KMS-11 (cell line): ENCODE measurements around the gene C16orf86.

Experiments used
- H2AFZ ChIP-seq: fragments of 200-600 bp; sonication (generic); 2 replicates; pipeline ENCODE4 v1.6.1; 2016; ENCODE audit warnings: antibody characterized with exemption, mixed run types, low read depth
- H3K27ac ChIP-seq: fragments of 200-600 bp; sonication (generic); 2 replicates; pipeline ENCODE4 v1.6.1; 2016; ENCODE audit warnings: mild to moderate bottlenecking, mixed run types
- H3K27me3 ChIP-seq: fragments of 200-600 bp; sonication (generic); 2 replicates; pipeline ENCODE4 v1.6.1; 2017; ENCODE audit warnings: mild to moderate bottlenecking, low read depth, mixed run types, moderate library complexity; ENCODE audit not compliant: insufficient read depth
- H3K36me3 ChIP-seq: fragments of 200-600 bp; sonication (generic); 2 replicates; pipeline ENCODE4 v1.6.1; 2017; ENCODE audit warnings: mild to moderate bottlenecking, mixed run types; ENCODE audit not compliant: insufficient read depth
- H3K4me1 ChIP-seq: fragments of 200-600 bp; sonication (generic); 2 replicates; pipeline ENCODE4 v1.6.1; 2016; ENCODE audit warnings: mild to moderate bottlenecking, low read depth, mixed run types; ENCODE audit not compliant: poor library complexity, severe bottlenecking
- H3K4me2 ChIP-seq: fragments of 200-600 bp; sonication (generic); 2 replicates; pipeline ENCODE4 v1.7.0; 2016; ENCODE audit warnings: mild to moderate bottlenecking, mixed run types
- H3K4me3 ChIP-seq: fragments of 200-600 bp; sonication (generic); IDR thresholded peaks from 2 replicates; pipeline ENCODE4 v1.6.1; 2017; ENCODE audit warnings: low read depth, low read length, mixed read lengths; ENCODE audit not compliant: insufficient read depth
- H3K79me2 ChIP-seq: fragments of 200-600 bp; sonication (generic); 2 replicates; pipeline ENCODE4 v1.6.1; 2016; ENCODE audit warnings: low read depth, mixed run types; ENCODE audit not compliant: insufficient read depth
- H3K9ac ChIP-seq: fragments of 200-600 bp; sonication (generic); 2 replicates; pipeline ENCODE4 v1.6.1; 2016; ENCODE audit warnings: mild to moderate bottlenecking, mixed run types
- H4K20me1 ChIP-seq: fragments of 200-600 bp; sonication (generic); 2 replicates; pipeline ENCODE4 v1.6.1; 2016; ENCODE audit warnings: mild to moderate bottlenecking, mixed run types; ENCODE audit not compliant: insufficient read depth
- TF ChIP-seq, protein P1 (sequence below): fragments of 200-600 bp; sonication (generic); conservative IDR thresholded peaks from 2 replicates; pipeline ENCODE4 v1.6.1; 2017; ENCODE audit warnings: low read depth, mild to moderate bottlenecking, antibody characterized with exemption, low read length, moderate library complexity, mixed read lengths

The C16orf86 gene

DNA sequence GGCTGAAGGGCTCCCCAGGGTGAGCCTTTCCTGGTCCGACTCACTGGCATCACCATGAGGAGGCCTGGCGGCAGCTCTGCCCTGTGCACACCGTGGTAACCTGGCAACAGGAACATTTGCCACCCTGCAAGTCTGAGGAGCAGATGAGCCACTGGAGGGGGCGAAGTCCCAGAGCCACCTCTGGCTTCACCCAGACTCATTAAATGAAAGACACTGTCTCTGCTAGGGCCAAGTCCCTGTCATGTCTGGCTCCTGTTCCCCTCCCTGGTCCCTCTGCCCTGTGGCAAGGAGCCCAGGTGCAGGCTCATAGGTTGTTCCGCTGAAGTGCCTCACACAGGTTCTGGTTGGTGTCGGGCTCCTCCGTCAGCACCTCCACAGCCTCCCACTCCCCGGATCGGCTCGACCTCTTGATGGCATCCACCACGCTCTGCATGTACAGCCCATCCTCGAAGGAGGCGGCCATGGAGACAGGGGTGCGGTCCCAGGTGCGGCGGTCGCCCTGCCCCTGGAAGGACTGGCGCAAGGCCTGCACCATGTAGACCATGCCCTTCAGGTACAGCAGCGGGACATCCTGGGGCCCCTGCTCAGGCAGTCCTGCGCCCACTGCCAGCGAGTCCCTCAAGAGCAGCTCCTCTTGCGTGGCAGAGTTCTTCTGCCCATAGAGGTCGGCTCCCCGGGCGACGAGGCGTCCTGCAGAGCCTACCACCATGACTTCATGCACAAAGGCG lies 8.4 kb downstream of the C16orf86 start:
- H3K79me2 ChIP-seq = no peaks in the 10 kb centered on the region
- no peak overlapping the region for H3K4me2 ChIP-seq
- H3K27me3 ChIP-seq = no peaks in the 10 kb centered on the region
- H3K27ac ChIP-seq = no peak overlapping the region
- H3K4me3 ChIP-seq = no peak overlapping the region
- peaks cover 5% of the 10 kb centered on the region for H3K4me1 ChIP-seq
- TF ChIP-seq, protein P1, sequence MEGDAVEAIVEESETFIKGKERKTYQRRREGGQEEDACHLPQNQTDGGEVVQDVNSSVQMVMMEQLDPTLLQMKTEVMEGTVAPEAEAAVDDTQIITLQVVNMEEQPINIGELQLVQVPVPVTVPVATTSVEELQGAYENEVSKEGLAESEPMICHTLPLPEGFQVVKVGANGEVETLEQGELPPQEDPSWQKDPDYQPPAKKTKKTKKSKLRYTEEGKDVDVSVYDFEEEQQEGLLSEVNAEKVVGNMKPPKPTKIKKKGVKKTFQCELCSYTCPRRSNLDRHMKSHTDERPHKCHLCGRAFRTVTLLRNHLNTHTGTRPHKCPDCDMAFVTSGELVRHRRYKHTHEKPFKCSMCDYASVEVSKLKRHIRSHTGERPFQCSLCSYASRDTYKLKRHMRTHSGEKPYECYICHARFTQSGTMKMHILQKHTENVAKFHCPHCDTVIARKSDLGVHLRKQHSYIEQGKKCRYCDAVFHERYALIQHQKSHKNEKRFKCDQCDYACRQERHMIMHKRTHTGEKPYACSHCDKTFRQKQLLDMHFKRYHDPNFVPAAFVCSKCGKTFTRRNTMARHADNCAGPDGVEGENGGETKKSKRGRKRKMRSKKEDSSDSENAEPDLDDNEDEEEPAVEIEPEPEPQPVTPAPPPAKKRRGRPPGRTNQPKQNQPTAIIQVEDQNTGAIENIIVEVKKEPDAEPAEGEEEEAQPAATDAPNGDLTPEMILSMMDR = no peak
- H3K36me3 ChIP-seq = no peaks in the 10 kb centered on the region
- no peak overlapping the region for H3K9ac ChIP-seq
- no peaks in the 10 kb centered on the region for H4K20me1 ChIP-seq
- no peak overlapping the region for H2AFZ ChIP-seq

DNA sequence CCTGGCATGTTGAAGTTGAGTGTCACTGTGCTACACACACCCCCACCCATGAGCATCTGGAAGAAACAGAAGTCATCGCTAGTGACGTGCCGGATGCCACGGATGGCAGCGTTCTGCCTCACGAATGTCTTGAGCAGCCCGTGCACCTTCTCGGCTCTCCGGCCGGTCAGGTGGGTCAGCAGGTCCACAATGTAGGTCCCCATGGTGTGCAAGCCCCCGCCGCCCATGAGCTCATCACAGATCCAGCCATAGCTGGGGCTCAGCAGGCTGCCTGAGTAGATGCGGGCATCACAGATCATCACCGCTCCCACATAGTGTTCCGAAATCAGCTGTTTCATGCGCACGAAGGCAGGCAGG lies 8.9 kb downstream of the C16orf86 start:
- Histone ChIP-seq H3K9ac (no peak overlapping the region), H3K79me2 (no peaks in the 10 kb centered on the region), H3K27ac (no peak overlapping the region), H2AFZ (no peak overlapping the region), H4K20me1 (no peaks in the 10 kb centered on the region), H3K27me3 (no peaks in the 10 kb centered on the region), H3K4me1 (peaks cover 5% of the 10 kb centered on the region), H3K36me3 (no peaks in the 10 kb centered on the region), H3K4me2 (no peak overlapping the region), H3K4me3 (no peak overlapping the region)
- TF ChIP-seq, protein P1 = no peak

DNA sequence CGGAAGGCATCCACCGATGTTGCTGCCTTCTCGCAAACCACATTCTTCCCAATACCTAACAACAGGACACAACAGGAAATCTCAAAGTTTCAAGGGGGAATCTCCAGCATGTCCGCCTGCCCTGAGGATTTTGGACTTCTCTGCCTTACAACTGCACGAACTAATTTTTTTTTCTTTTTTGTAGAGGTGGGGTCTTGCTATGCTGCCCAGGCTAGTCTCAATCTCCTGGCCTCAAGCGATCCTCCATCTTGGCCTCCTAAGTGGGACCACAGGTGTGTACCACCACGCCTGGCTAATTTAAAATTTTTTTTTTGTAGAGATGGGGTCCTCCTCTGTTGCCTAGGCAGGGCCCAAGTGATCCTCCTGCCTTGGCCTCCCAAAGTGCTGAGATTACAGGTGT lies 9.4 kb downstream of the C16orf86 start:
- H3K27me3 ChIP-seq = no peaks in the 10 kb centered on the region
- no peaks in the 10 kb centered on the region for H3K79me2 ChIP-seq
- H4K20me1 ChIP-seq = no peaks in the 10 kb centered on the region
- H3K27ac ChIP-seq = no peak overlapping the region
- no peak overlapping the region for H2AFZ ChIP-seq
- no peak overlapping the region for H3K4me3 ChIP-seq
- H3K36me3 ChIP-seq = no peaks in the 10 kb centered on the region
- TF ChIP-seq, protein P1 = no peak
- no peak overlapping the region for H3K4me2 ChIP-seq
- H3K9ac ChIP-seq = no peak overlapping the region
- H3K4me1 ChIP-seq = peaks cover 5% of the 10 kb centered on the region

DNA sequence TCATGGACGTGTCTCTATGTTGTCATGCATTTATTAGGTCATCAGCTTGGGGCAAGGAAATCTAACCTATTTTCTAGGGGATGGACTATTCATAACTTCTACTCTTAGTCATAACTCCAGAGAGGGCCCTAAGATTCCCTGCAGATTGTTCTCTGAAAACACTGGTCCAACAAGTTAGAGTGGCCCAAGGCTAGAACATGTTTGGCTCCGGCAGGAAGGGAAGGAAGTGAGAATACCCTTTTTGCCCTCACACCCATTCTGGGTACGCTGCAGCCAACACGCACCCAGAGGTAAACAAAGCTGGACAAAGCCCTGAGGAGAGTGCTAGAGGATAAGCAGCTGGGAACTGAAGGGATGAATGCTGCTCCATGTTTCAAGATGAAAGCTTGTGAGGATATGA lies 9.9 kb downstream of the C16orf86 start:
- H3K4me3 ChIP-seq = no peak overlapping the region
- H3K27me3 ChIP-seq = no peaks in the 10 kb centered on the region
- no peaks in the 10 kb centered on the region for H3K79me2 ChIP-seq
- TF ChIP-seq, protein P1 = no peak
- H3K36me3 ChIP-seq = no peaks in the 10 kb centered on the region
- H3K9ac ChIP-seq = no peak overlapping the region
- H4K20me1 ChIP-seq = no peaks in the 10 kb centered on the region
- no peak overlapping the region for H3K4me2 ChIP-seq
- no peak overlapping the region for H2AFZ ChIP-seq
- no peak overlapping the region for H3K27ac ChIP-seq
- H3K4me1 ChIP-seq = peaks cover 5% of the 10 kb centered on the region
